ENCODE data around the gene CDH4. TPM values are rescaled to one million over a fixed set of nuclear protein-coding genes. Genes with fewer than 3 reads are reported as not detected.

CDH4 gene
- total RNA-seq, 1 experiment from 2014 or later, result not detected

- POLR2A ChIA-PET, result no interaction called here
- Histone ChIP-seq H3K9me3 (ENCODE audit: control insufficient read depth, insufficient read depth, low read depth, low read length) (no peaks in the 10 kb centered on the region), H3K36me3 (ENCODE audit: control insufficient read depth, insufficient read depth, low read length) (no peaks in the 10 kb centered on the region), H3K4me1 (ENCODE audit: control insufficient read depth, insufficient read depth, low read length) (no peaks in the 10 kb centered on the region), H3K27ac (ENCODE audit: low read length) (no peak overlapping the region), H3K4me3 (ENCODE audit: low read depth in 2 of 2, low read length in 2 of 2) (no peak overlapping the region), H3K27me3 (ENCODE audit: control insufficient read depth, insufficient read depth, low read length) (no peaks in the 10 kb centered on the region)
- DNase-seq (ENCODE audit: low read depth, low spot score) (no peak), ATAC-seq (no peak)
- CTCF ChIA-PET, result no interaction called here
- in situ Hi-C loops (cut with HindIII; ENCODE audit: low pct_unique_long_range_greater_than_20kb, low sequenced_read_pairs), result no loop called here
- BruUV-seq (replicated peaks), result no TSS peak
- intact Hi-C loops (cut with micrococcal nuclease; ENCODE audit: unreplicated experiment), result no loop called here
- TF ChIP-seq, protein P1, sequence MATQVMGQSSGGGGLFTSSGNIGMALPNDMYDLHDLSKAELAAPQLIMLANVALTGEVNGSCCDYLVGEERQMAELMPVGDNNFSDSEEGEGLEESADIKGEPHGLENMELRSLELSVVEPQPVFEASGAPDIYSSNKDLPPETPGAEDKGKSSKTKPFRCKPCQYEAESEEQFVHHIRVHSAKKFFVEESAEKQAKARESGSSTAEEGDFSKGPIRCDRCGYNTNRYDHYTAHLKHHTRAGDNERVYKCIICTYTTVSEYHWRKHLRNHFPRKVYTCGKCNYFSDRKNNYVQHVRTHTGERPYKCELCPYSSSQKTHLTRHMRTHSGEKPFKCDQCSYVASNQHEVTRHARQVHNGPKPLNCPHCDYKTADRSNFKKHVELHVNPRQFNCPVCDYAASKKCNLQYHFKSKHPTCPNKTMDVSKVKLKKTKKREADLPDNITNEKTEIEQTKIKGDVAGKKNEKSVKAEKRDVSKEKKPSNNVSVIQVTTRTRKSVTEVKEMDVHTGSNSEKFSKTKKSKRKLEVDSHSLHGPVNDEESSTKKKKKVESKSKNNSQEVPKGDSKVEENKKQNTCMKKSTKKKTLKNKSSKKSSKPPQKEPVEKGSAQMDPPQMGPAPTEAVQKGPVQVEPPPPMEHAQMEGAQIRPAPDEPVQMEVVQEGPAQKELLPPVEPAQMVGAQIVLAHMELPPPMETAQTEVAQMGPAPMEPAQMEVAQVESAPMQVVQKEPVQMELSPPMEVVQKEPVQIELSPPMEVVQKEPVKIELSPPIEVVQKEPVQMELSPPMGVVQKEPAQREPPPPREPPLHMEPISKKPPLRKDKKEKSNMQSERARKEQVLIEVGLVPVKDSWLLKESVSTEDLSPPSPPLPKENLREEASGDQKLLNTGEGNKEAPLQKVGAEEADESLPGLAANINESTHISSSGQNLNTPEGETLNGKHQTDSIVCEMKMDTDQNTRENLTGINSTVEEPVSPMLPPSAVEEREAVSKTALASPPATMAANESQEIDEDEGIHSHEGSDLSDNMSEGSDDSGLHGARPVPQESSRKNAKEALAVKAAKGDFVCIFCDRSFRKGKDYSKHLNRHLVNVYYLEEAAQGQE (IDR thresholded peaks at IDR 0.05; ENCODE audit: insufficient read depth in 1 of 2, low read depth in 2 of 2, low read length in 1 of 2), result no peak
- TF ChIP-seq TCF7L2 (IDR thresholded peaks at IDR 0.05; ENCODE audit: low read depth, low read length) (no peak), POLR2AphosphoS5 (IDR thresholded peaks at IDR 0.05; ENCODE audit: low read depth, low read length) (no peak), SIN3A (IDR thresholded peaks at IDR 0.05; ENCODE audit: borderline replicate concordance, insufficient read depth, low read depth, low read length) (no peak)
- TF ChIP-seq, protein P2, sequence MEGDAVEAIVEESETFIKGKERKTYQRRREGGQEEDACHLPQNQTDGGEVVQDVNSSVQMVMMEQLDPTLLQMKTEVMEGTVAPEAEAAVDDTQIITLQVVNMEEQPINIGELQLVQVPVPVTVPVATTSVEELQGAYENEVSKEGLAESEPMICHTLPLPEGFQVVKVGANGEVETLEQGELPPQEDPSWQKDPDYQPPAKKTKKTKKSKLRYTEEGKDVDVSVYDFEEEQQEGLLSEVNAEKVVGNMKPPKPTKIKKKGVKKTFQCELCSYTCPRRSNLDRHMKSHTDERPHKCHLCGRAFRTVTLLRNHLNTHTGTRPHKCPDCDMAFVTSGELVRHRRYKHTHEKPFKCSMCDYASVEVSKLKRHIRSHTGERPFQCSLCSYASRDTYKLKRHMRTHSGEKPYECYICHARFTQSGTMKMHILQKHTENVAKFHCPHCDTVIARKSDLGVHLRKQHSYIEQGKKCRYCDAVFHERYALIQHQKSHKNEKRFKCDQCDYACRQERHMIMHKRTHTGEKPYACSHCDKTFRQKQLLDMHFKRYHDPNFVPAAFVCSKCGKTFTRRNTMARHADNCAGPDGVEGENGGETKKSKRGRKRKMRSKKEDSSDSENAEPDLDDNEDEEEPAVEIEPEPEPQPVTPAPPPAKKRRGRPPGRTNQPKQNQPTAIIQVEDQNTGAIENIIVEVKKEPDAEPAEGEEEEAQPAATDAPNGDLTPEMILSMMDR (IDR thresholded peaks at IDR 0.05), result no peak
Measured at GRCh38 chr20:61458146-61458746, 206.2 kb downstream of the CDH4 start.

GRCh38 chr20:61459266-61459665, 207.2 kb downstream of the CDH4 start:
- BruUV-seq (replicated peaks), result no TSS peak
- TF ChIP-seq POLR2AphosphoS5 (IDR thresholded peaks at IDR 0.05; ENCODE audit: low read depth, low read length), result no peak
- no peak for TF ChIP-seq TCF7L2 (IDR thresholded peaks at IDR 0.05; ENCODE audit: low read depth, low read length)
- no peak for TF ChIP-seq SIN3A (IDR thresholded peaks at IDR 0.05; ENCODE audit: borderline replicate concordance, insufficient read depth, low read depth, low read length)
- TF ChIP-seq, protein P1 (IDR thresholded peaks at IDR 0.05; ENCODE audit: insufficient read depth in 1 of 2, low read depth in 2 of 2, low read length in 1 of 2), result no peak
- TF ChIP-seq, protein P2 (IDR thresholded peaks at IDR 0.05), result no peak
- ATAC-seq, result no peak
- Histone ChIP-seq H3K4me1 (ENCODE audit: control insufficient read depth, insufficient read depth, low read length) (no peaks in the 10 kb centered on the region), H3K27ac (ENCODE audit: low read length) (no peak overlapping the region), H3K27me3 (ENCODE audit: control insufficient read depth, insufficient read depth, low read length) (no peaks in the 10 kb centered on the region), H3K4me3 (ENCODE audit: low read depth in 2 of 2, low read length in 2 of 2) (no peak overlapping the region), H3K36me3 (ENCODE audit: control insufficient read depth, insufficient read depth, low read length) (no peaks in the 10 kb centered on the region), H3K9me3 (ENCODE audit: control insufficient read depth, insufficient read depth, low read depth, low read length) (no peaks in the 10 kb centered on the region)
- no peak for DNase-seq (ENCODE audit: low read depth, low spot score)
- in situ Hi-C loops (cut with HindIII; ENCODE audit: low pct_unique_long_range_greater_than_20kb, low sequenced_read_pairs) (no loop called here), intact Hi-C loops (cut with micrococcal nuclease; ENCODE audit: unreplicated experiment) (no loop called here)
- ChIA-PET CTCF (no interaction called here), POLR2A (no interaction called here)
